Superior temporal gyrus (tissue), 1 donor: ENCODE results near the gene ADCY1.

ENCODE experiments used
- DNase-seq: peaks from one replicate; pipeline ENCODE4 v3.0.0-alpha.2; 2016; ENCODE audit errors: extremely low spot score

Gene ADCY1

GRCh38 chr7:45624392-45624760 is 50.2 kb downstream of the ADCY1 start:
- no peak for DNase-seq

DNA sequence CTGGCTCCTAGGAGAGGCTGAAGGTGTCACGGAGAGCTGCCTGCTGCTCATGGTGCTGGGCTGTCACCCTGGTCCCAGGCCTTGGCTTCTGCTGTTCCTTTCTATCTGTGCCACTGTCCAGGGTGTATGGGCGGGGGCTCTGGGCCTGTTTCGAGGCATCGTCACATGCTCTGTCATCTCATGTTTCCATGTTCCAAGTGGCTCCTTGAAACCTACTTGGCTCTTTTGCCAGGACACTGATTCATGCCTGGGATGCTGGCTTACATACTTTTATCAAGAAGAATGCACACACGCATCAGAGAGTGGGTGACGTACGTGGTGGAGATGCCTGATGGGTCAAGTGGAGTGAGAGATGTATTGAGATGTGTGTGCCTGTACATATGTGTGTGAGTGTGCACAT is 50.9 kb downstream of the ADCY1 start:
- DNase-seq = no peak

DNA sequence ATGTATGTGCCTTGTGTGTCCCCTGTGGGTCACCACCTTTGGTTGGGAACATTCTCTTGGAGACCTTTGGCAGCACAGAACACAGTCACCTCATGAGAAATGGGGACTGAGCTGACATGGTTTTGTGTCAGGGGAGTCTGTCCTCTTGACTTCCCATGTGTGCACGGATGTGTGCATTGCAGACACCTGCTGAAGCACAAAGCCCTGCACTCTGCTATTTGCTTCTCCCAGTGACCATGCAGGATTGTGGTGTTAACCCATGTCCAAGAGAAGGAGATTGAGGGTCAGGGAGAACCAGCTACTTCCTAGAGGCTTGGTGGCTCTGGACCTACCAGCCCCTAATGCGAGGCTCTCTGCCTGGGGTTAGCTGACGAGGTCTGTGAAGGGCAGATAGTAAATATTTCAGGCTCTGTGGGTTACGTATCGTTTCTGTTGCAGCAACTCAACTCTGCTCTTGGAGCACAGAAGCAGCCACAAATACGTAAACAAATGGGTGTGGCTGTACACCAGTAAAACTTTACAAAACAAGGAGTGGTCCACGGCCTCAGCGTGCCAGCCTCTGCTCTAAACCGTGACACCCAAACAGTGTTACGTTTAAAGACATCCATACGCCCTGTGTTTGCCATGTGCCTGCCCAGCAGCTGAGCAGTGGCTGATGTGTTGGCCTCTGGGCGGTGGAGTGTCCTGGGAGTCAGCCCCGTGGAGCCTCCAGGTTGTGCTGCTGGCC is 51.7 kb downstream of the ADCY1 start:
- no peak for DNase-seq

DNA sequence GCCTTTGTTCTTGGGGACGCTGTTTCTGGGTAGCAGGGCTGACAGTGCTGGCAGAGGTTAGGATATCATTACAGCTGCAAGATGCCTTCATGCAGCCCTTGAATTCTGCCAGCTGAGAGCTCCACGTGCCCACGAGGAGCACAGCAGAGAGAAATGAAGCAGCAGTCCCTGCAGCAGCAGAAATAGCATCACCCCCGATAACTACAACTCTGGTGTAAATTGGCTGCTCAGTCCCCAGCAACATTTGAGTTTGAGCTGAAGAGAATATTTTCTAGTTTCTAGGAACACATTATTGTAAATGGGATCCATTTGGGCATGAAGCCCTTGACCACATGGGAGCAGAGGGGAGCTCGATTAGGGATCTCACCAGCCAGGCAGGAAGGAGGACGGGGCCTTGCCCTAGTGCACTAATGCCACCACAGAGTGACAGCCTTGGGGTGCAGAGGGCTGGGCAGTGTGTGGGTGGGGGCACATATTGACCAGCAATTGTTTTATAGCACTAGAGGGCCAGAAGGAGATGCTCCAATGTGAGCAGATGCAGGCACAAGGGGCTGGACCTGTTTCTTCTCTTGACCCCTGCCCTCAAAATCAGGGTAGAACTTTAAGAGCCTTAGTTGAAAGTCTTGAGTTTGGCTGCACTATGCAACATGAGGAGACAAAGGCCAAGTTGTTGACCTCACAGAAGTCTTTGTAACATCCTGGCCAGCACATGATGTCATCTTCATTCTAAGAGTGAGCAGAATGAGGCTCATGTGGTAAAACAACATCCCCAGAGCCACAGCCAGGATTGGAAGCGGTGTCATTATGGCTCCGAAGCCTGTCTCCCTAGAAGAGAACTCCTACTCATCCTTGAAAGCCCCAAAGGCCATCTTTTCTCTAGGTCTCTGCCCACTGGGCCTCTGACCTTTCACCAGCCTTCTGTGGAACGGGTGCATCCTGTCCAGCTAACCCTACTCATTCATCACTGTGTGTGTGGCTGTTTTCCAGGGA is 52.6 kb downstream of the ADCY1 start:
- no peak for DNase-seq

DNA sequence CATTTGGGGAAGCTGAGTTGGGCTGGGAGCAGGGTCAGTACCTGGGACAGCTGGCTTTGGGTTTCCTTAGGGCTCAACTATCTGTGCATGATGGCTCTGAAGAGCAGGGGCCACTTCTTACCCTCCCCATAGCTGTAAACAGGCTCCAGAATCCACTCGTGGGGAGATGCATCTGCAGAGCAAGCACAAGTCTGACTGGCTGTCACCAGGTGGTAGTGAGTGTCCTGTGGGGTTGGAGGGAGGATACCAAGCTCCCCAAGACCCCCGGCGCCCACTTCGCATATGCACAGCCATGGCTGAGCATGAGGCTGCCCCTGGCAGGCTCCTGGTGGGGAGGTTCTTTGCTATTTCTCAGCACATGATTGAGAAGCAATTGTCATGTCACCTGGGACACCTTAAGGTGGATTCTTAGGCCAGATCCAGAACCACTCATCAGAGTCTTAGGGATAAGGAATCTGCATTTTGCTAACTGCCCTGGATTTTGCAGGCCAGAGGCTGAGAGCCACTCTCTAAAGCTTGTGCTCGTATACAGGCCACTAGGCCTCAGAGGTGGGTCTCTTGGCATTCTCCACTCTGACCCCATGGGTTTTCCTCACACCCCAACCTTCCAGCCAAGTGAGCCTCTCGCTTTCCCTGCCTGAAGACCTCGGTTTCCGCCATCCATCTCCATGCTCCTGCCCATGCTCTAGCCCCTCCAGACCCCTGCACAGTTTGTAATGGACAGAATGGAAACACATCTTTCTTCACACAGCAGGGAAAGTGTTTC is 53.7 kb downstream of the ADCY1 start:
- DNase-seq = no peak

- DNase-seq = no peak
Observed at GRCh38 chr7:45631569-45631968, 57.4 kb downstream of the ADCY1 start.

DNA sequence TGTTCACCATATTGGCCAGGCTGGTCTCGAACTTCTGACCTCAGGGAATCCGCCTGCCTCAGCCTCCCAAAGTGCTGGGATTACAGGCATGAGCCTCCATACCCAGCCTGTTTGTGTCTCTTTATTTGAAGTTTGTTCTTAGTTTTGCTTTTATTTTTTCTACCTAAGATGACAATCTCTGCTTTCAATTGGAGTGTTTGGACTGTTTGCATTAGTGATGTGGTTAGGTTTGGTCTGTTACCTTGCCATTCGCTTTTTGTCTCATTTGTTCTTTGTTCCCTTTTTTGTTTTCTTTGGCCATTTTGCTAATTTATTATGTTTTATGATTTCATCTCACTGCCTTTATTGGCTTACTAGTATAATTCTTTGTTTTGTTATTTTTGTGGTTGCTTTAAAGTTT is 62.6 kb downstream of the ADCY1 start:
- no peak for DNase-seq

DNA sequence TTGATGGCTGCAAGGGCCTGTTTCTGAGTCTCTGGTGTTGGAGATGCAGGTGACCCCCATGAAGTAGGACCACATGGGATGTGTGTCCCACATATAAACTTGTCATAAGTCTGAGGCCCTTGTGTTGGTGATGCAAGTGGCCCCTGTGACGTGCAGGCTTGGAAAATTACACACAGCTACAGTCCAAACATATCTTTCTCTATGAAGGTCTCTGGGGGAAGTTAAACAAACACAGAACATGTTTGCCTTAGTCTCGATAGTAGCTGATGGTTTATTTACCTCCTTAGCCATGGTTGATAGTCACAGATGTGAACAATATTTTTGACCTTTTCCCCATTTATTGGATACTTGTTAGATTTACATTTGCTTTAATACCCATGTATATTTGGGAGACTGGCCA is 64.7 kb downstream of the ADCY1 start:
- DNase-seq = no peak

GRCh38 chr7:45642044-45642443 is 67.9 kb downstream of the ADCY1 start:
- DNase-seq = no peak

- DNase-seq = no peak
Observed at GRCh38 chr7:45643630-45644029, 69.5 kb downstream of the ADCY1 start.

DNA sequence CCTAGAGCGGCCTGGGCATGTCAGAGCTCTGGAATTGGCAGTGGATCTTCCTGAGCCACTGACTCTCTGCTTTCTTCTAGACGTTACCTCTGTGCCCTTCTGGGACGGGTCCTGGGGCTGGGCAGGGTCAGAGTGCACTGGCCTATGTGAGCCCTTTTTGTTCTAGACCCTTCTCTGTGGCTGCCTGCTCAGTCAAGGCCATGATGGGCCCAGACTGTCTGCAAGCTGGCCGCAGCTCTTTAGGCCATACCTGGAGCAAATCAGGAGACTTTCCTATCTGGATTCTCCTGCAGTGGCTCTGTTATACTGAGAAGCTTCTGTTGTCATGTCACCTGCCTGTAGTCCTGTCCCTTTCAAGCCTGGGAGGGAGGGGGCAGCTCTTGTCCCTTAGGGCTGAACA is 70.1 kb downstream of the ADCY1 start:
- DNase-seq = no peak

GRCh38 chr7:45645141-45645969 is 71.2 kb downstream of the ADCY1 start:
- no peak for DNase-seq

- no peak for DNase-seq
Observed at GRCh38 chr7:45646207-45646821, 72.1 kb downstream of the ADCY1 start.

GRCh38 chr7:45646996-45647825 is 73.0 kb downstream of the ADCY1 start:
- no peak for DNase-seq

- DNase-seq = no peak
Observed at GRCh38 chr7:45647967-45648670, 74.0 kb downstream of the ADCY1 start.

DNA sequence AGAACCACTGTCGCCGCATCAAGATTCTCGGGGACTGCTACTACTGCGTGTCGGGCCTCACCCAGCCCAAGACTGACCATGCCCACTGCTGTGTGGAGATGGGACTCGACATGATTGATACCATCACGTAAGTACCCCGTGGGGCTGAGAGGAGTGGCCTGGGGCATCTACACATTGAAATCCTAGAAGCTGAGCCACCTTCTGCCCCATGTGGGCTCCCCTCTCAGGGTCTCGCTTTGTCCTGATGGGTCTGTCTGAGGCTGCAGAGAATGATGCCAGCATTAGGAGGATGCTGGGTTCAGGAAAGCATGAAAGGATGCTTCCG is 74.5 kb downstream of the ADCY1 start:
- DNase-seq = no peak

- no peak for DNase-seq
Observed at GRCh38 chr7:45649560-45650346, 75.6 kb downstream of the ADCY1 start.
